Parathyroid adenoma (tissue), 2 donors: ENCODE results near the gene IL10.
"Not testable (repeated sequence)": the region's sequence is repeated elsewhere in the genome, so short reads cannot be mapped to it uniquely, and the experiment has no call there.

ENCODE experiments used
- H2AFZ ChIP-seq: fragments of 300-600 bp; sonication (generic); one replicate; pipeline ENCODE4 v1.7.0; 2017; ENCODE audit warnings: antibody characterized with exemption, mild to moderate bottlenecking
- H3K27ac ChIP-seq: fragments of 300-600 bp; sonication (generic); one replicate; pipeline ENCODE4 v1.7.0; 2017
- H3K27me3 ChIP-seq: fragments of 300-600 bp; sonication (generic); one replicate; pipeline ENCODE4 v1.7.0; 2017; ENCODE audit warnings: low read length; ENCODE audit not compliant: control insufficient read depth, insufficient read depth
- H3K36me3 ChIP-seq: fragments of 300-600 bp; sonication (generic); one replicate; pipeline ENCODE4 v1.7.0; 2017; ENCODE audit warnings: low read length; ENCODE audit not compliant: control insufficient read depth, insufficient read depth
- H3K4me1 ChIP-seq: fragments of 300-600 bp; sonication (generic); one replicate; pipeline ENCODE4 v1.7.0; 2017; ENCODE audit warnings: control low read depth
- H3K4me2 ChIP-seq: fragments of 300-600 bp; sonication (generic); one replicate; pipeline ENCODE4 v1.7.0; 2017; ENCODE audit warnings: low read length
- H3K4me3 ChIP-seq: fragments of 300-600 bp; sonication (generic); one replicate; pipeline ENCODE4 v1.7.0; 2017; ENCODE audit warnings: low read depth, low read length
- H3K79me2 ChIP-seq: fragments of 300-600 bp; sonication (generic); one replicate; pipeline ENCODE4 v1.7.0; 2017; ENCODE audit warnings: control low read depth
- H3K9ac ChIP-seq: fragments of 300-600 bp; sonication (generic); one replicate; pipeline ENCODE4 v1.7.0; 2017; ENCODE audit warnings: mild to moderate bottlenecking
- H3K9me3 ChIP-seq: fragments of 300-600 bp; sonication (generic); one replicate; pipeline ENCODE4 v1.7.0; 2017; ENCODE audit warnings: low read length; ENCODE audit not compliant: control insufficient read depth
- CTCF ChIP-seq: fragments of 300-600 bp; sonication (generic); IDR thresholded peaks from one replicate; pipeline ENCODE4 v1.7.0; 2017; ENCODE audit warnings: antibody characterized with exemption, mild to moderate bottlenecking
- donor health status: primary hyperparathyroidism.

The IL10 gene

GRCh38 chr1:206769304-206769731 is 3.0 kb downstream of the IL10 start:
- Histone ChIP-seq H3K4me3 (no peak overlapping the region), H2AFZ (no peak overlapping the region)
- no peak for TF ChIP-seq CTCF

GRCh38 chr1:206768472-206769303 is 3.6 kb downstream of the IL10 start:
- Histone ChIP-seq H3K79me2 (no peaks in the 10 kb centered on the region), H3K27ac (no peak overlapping the region), H3K27me3 (no peaks in the 10 kb centered on the region), H3K9me3 (no peaks in the 10 kb centered on the region), H3K4me1 (no peaks in the 10 kb centered on the region), H3K4me2 (no peak overlapping the region), H3K4me3 (no peak overlapping the region), H3K36me3 (no peaks in the 10 kb centered on the region), H3K9ac (no peak overlapping the region), H2AFZ (no peak overlapping the region)
- TF ChIP-seq CTCF: no peak

More at GRCh38 chr1:206769304-206769731, 3.0 kb downstream of the IL10 start:
- no peaks in the 10 kb centered on the region for H3K79me2 ChIP-seq
- no peak overlapping the region for H3K27ac ChIP-seq
- H3K27me3 ChIP-seq: no peaks in the 10 kb centered on the region
- H3K36me3 ChIP-seq: no peaks in the 10 kb centered on the region
- no peak overlapping the region for H3K9ac ChIP-seq
- H3K4me2 ChIP-seq: no peak overlapping the region
- H3K4me1 ChIP-seq: no peaks in the 10 kb centered on the region
- H3K9me3 ChIP-seq: no peaks in the 10 kb centered on the region

GRCh38 chr1:206766251-206766856 is 5.9 kb downstream of the IL10 start:
- Histone ChIP-seq H3K79me2 (no peaks in the 10 kb centered on the region), H2AFZ (no peak overlapping the region), H3K9me3 (no peaks in the 10 kb centered on the region), H3K4me2 (no peak overlapping the region), H3K4me3 (no peak overlapping the region), H3K4me1 (no peaks in the 10 kb centered on the region), H3K9ac (no peak overlapping the region), H3K27me3 (no peaks in the 10 kb centered on the region), H3K36me3 (no peaks in the 10 kb centered on the region), H3K27ac (no peak overlapping the region)
- TF ChIP-seq CTCF: no peak

GRCh38 chr1:206765771-206766170 is 6.5 kb downstream of the IL10 start:
- not testable (repeated sequence) for H3K27me3 ChIP-seq, H3K4me2 ChIP-seq, H3K79me2 ChIP-seq, H3K4me1 ChIP-seq, H3K9me3 ChIP-seq, H3K27ac ChIP-seq, H3K36me3 ChIP-seq, H3K4me3 ChIP-seq, H2AFZ ChIP-seq, H3K9ac ChIP-seq

- H3K9me3 ChIP-seq, H3K4me3 ChIP-seq, H3K9ac ChIP-seq, H3K4me2 ChIP-seq, H3K4me1 ChIP-seq, H3K36me3 ChIP-seq, H2AFZ ChIP-seq, H3K79me2 ChIP-seq, H3K27me3 ChIP-seq, H3K27ac ChIP-seq: not testable (repeated sequence)
Measured at GRCh38 chr1:206762741-206763364, 9.4 kb downstream of the IL10 start.
